Hematopoietic multipotent progenitor cell treated with erythropoietin and hydrocortisone succinate and interleukin-3 and kit ligand, for 8 days (in vitro differentiated cells): ENCODE measurements around the gene ADGRG7.
"Not testable (repeated sequence)": the region's sequence is repeated elsewhere in the genome, so short reads cannot be mapped to it uniquely, and the experiment has no call there.

ENCODE experiments used
- DNase-seq: peaks from one replicate; pipeline ENCODE4 v3.0.0-alpha.2; 2015

Gene ADGRG7

DNA sequence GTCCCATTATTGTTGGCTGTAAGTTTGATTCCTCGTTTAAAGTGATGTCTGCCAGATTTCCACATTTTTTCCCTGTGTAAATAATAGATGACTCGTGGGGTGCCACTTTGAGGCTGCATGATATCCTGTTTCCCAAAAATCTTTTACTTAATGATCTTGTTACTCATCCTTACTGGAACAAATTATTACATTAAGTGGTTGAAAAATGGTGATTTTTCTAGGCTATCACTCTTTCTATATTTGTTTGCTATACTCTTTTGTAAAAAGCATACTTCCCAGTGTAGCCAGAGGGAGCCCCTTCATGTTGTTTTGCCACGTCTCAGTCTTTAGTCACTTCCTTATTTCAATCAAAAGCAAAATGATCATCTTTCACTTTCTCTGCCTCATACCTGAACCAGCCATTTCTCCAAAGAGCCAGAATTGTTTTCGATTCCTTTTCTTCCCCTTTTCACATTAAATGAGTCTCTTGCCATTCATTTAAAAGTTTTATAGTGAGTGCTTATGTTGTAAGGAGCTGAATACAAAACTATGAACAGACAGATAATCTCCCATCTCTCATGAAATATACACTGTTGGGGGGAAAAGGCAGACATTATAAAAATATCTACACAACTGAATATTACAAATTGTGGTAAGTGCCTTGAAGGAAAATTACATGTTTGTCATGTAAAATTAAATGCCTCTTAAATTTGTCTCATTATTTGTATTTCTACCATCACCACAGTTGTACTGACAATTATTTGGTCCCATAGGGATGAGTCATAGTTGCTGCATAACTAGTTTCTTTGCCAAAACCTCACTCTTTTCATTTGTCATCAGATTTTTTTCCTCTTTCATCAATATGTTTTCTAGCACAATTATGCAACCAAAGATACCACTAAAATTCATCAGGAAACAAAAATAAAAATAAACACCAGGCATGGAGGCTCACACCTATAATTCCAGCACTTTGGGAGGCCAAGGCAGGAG, 41.5 kb downstream of the ADGRG7 start:
- no peak for DNase-seq

DNA sequence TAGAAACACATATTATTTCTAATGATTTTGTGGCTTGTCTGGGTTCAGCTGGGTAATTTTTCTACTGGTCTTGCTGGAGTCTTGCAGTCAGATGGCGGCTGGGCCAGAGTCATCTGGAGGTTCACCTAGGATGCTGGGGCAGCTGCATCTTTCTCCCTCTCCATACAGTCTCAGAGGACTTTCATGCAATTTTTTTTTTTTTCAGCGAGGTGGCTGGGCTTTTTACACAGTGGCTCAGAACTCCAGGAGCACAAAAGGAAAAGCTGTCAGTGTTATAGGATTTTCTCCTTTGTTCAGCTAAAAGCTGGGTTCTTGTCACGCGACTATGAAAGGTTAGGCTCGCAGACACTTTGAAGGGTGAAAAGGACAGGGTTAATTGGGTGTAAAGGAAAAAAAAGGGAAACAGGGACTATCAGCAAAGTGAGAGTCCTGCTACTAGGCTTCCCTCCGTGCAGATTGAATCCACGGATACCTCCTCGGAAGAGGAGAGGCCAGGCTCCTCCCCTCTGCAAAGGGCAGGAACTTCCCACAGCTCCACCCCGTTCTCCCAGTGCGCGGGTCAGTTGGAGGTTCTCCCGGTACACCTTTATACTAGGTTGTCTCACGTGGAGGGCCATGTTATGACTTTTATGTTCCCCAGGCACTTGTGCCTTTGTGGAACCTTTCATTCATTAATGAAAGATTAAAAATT, 44.3 kb downstream of the ADGRG7 start:
- DNase-seq: no peak

DNA sequence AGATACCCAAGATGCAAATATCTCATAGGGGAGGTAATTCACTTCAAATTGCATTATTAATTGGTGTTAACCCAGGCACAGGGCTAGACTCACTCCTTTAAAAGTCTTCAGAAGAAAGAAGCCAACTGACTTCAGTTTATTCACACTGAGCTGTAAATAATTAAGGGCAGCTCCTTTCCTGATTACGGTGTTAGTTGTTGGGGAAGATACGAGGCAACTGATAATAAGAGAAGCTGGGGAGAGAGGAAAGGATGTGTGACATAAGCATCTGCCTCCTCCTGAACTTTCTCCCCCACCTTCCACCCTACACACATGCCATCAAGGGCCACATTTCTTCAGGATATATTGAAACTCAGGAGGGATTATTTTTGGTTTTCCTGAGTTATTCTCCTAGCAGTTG, 47.5 kb downstream of the ADGRG7 start:
- no peak for DNase-seq

DNA sequence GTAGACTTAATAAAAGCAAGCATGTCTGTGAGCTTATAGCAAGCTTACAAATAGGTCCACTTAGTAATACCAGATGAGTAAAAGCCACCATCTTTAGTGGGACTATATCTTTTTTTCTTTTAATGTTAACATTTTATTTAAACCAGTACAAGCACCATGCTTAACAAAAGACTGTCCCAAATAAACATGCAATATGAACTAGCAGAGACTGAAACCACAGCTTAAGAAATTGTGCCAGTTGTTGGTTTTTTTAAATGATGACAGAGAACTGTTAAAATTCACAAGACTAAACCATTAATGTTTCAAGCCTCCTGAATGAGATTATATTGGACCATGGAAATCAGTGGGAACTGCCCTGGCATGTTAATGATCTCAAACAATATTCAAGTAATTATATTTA, 51.9 kb downstream of the ADGRG7 start:
- DNase-seq: not testable (repeated sequence)

DNA sequence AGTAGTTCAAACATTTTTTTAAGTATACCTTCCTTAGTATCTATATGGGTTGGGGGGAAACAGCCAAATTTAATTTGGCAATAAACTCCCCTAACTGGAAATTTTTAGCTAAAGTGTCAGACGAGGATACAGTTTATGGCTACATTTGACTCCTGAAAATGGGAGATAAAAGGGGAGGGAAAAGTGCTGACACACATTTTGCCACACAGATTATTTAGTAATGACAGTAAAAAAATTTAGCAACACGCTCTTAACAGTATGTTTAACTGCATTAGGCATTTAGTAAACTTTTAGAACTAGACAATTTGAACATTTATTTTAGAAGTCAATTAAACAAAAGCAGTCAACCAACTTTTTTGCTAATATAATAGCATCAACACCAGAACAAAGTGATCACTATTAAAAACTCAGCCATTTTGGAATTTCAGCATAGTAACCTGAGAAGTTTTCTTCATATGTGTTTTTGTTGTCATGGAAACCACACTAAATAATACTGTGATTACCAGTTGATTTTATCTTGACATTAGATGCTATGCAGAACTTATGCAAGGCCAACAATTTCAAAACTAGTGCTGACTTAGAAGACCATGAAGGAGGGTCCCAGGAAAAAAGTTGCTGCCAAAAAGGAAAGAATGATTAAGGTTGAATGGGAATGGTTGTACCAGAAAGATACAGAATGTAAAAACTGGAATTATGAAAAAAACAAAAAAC, 52.9 kb downstream of the ADGRG7 start:
- DNase-seq: no peak

DNA sequence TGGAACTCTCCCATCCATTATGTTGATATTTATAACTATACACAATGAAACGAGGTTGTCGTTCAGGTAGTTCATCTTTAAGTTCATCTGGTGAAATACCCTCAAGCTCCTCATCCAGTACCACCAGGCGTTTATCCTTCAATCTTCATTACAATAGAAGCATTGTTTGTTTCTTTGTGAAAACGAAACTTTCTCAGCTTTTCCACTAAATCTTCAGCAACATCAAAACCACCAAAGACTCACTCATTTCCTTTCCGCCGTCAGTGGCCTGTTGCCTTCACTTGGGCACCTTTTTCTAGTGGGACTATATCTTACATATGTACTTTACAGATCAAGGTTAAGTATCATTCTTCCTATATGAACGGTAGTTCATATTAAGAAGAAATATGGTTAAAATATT, 55.8 kb downstream of the ADGRG7 start:
- no peak for DNase-seq

DNA sequence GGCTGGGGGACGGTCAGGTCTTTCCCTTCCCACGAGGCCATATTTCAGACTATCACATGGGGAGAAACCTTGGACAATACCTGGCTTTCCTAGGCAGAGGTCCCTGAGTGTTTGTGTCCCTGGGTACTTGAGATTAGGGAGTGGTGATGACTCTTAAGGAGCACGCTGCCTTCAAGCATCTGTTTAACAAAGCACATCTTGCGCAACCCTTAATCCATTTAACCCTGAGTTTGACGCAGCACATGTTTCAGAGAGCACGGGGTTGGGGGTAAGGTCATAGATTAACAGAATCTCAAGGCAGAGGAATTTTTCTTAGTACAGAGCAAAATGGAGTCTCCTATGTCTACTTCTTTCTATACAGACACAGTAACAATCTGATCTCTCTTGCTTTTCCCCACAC, 57.3 kb downstream of the ADGRG7 start:
- DNase-seq: not testable (repeated sequence)

DNA sequence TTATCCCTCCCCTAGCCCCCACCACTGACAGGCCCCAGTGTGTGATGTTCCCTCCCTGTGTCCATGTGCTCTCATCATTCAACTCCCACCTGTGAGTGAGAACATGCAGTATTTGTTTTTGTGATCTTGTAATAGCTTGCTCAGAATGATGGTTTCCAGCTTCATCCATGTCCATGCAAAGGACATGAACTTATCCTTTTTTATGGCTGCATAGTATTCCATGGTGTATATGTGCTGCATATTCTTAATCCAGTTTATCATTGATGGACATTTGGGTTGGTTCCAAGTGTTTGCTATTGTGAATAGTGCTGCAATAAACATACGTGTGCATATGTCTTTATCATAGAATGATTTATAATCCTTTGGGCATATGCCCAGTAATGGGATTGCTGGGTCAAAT, 57.9 kb downstream of the ADGRG7 start:
- DNase-seq: not testable (repeated sequence)

DNA sequence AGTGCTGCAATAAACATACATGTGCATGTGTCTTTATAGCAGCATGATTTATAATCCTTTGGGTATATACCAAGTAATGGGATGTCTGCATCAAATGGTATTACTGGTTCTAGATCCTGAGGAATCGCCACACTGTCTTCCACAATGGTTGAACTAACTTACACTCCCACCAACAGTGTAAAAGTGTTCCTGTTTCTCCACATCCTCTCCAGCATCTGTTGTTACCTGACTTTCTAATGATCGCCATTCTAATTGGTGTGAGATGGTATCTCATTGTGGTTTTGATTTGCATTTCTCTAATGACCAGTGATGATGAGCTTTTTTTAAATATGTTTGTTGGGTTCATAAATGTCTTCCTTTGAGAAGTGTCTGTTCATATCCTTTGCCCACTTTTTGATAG, 61.6 kb downstream of the ADGRG7 start:
- DNase-seq: not testable (repeated sequence)

DNA sequence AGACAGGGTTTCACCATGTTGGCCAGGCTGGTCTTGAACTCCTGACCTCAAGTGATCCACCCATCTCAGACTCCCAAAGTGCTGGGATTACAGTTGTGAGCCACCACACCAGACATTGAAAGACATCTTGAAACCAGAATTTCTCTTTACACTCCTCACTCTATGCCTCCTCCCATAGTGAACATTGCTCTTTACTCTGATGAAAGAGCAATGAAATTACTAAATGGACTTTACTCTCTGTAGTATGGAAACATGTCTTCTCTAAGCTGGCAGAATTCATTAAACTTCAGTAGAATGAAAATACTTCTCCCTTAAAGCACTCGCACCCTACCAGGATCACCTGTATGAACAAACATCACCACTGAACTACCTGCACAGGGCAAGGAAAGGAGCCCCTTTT, 72.1 kb downstream of the ADGRG7 start:
- DNase-seq: no peak

DNA sequence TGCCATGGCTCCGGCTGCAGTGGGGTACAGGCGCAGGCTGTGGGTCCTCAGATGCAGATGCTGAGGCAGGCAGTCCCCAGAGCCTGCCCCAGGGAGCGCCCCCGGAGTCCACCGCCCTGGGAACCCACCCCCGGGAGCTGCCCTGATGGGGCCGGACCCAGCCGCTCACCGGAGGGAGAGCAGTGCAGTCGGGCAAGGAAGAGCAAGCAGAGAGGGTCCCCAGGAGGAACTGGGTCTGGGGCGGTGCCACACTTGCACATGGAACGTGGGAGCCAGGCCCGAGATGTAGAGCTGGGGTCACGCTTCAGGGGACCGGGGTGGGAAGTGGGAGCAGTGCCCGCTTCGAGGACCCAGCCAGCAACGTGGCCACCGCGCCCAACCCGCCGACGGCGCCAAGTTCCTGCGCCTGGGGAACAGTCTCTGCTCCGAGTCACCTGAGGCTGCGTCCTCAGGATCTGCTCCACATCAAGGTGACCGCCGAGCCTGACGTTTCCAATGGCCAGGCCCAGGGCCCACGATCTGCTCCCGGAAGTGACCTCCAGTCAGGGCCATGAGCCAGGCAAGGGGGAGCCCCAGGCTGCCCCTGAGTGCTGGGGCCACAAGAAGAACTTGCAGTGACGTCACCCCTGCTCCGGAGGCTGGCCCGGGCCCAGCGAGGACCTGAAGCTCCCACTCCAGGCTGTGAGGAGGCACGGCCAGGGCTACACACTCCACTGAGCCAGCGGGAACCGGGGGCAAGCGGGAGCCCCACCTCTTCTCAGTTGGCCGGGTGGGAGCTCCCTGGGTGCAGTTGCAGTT, 72.9 kb downstream of the ADGRG7 start:
- DNase-seq: no peak

DNA sequence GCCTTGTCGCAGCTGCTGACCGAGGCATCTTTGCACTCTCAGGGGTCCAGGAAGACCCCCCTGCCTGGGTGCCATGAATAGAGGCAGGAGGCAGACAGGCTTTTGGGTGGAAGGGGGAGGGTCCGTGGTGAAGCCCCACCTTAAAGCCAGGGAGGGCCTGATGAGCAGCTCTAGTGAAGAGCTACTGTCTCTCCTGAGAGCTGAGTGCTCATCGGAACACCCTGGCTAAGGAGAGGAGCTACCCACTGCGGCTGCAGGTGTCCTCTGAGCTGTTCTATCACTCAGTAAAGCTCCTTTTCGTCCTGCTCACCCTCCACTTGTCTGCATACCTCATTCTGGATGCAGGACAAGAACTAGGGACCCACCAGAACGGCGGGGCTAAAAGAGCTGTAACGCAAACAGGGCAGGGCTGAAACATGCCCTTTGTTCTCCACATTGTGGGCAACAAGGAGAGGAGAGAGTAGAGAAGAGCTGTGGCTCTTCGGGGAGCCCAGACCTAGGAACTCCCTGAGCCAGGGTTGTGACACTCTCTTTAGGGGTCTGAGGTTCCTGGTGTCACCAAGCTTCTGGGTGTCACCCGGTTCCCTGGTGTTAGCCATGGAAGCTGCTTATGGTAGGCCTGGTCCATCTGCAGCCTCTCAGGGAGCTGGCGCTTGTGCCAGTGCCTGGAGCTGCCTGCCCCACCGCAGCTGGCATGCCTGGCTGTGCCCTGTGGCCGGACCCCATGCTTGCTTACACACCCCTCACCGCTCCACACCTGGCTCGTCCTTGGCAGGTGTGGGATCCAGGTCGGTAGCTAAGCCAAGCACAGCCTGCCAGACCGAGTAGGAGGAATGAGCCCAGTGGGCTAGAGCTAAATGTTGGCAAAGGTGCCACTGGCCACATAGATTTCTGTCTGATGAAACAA, 73.7 kb downstream of the ADGRG7 start:
- no peak for DNase-seq

DNA sequence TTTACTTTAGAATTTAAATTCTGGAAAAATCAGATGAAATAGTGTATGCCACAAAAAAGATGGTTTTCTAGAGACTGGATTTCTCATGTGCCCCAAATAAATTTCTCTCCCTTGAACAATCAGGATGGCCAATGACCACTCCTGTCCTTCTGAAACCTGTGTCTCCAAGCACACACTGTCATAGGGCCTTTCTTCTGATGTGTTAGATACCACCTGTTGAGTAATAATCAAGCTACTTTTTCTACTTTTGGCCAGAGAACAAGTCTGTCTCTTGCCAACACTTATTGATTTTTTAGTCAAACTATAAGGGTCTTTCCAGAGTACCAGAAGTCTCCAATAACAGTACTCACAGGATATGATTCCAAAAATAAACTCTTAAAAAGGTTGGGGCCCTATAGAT, 83.8 kb downstream of the ADGRG7 start:
- no peak for DNase-seq

DNA sequence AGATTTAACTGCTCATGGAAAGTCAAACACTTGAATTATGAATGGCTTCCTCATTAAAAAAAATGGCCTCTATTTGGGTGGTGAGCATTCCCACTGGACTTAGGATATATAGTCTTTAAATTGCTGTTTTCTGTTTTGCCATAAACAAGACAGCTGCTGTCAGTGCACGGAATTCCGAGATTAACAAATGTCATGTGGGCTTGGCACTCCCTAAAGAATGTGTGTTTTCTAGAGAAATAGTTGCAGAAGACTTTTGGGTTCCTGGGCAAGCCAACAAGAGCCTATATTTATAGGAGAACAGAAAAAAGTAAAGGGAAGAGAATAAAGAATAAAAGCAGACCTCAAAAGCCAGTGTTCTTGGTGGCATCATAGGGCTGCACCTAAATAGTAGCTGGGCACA, 86.3 kb downstream of the ADGRG7 start:
- DNase-seq: no peak

DNA sequence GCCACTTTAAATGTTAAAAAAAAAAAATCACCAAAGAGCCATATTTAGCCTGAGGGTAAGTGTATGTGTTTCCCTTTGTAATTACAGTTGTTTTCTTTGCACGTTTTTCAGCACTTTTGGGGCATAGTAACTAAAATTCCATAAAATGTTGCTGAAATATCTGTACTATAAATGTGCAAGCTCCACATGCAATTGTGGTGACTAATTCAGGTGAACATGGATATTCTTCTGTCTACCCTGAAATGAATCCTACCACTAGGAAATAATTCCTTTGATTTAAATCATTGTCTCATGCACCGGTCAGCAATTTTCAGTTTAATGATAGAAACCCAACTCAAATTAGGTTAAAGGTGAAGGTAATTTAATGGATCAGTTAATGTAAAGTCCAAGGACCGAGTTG, 86.8 kb downstream of the ADGRG7 start:
- DNase-seq: no peak

DNA sequence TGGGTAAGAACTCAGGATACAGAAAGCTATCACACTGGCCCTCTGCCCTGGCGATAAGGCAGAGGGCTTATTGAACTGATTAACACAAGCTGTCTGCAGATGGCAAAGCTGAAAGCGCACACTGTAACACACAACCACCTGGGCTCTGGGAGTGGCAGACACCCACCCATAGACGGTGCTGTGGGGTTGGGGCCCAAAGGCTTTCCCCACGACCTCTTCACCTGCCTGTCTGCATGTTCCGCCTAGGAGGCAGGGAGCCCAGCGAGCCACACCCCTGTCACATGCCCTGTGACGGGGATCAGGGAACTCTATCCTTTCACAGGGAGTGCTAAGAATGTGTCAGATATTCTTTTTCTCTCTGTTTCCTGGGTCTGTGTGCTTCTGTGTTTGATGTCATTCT, 87.8 kb downstream of the ADGRG7 start:
- DNase-seq: no peak

DNA sequence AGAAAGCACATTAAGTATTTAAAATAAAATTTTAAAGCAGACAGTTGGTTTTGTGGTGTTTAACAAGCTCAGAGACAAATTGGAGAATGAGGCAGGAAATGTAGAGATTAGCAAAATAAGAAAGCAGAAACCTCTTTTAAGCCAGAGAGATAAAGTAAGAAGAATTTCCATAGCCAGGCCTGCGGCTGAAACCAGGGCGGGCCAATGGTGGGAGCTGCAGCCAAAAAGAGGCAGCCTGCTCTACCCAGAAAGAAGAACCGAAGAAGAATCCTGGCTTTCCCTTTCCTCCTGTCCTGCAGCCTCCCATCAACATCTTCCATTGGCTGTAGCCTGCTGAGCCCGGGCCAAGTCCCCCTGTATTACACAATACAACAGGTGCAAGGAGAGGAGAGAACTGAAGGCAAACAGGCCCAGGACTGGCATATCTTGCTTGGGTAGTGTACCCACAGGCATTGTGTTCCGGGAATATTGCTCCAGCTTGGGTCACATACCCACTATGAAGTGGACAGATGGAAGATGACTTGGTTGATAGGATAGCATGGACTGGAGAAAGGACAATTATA, 88.4 kb downstream of the ADGRG7 start:
- no peak for DNase-seq

DNA sequence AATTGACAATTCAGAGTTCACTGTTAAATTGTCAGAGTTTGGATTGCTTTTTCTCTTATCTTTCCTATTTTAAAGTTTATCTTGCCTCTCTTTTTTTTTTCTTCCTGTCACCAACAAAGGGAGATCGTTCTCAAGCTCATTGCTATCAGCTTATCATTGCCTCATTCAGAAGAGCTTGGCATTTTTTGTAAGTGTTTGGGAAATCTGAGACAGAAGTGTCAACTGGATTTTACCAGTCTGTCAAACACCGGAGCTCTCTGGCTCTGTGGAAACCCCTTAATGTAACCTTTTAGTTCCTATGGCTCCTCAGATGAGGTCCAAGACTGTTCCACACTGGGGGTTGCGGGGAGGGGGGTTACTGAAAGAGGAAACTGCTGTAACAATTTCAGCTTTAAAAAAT, 89.3 kb downstream of the ADGRG7 start:
- no peak for DNase-seq

DNA sequence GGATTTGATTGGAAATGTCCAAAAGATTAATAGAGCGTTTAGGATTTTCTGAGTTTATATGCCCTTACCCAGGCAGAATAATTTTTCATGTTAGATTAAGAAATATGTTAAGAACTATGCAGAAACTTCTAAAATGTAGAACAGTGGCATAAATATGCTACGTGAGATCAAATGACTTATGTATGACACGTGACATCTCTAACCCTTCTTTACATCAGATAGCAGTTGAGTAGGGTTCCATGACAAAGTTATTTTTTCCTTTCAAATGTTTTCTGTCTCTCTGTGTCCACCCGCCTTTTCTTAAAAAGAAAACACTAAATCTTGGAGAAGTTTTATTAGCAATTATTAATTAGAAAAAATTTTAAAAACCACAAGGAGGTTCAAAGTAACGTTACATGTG, 91.3 kb downstream of the ADGRG7 start:
- DNase-seq: no peak

DNA sequence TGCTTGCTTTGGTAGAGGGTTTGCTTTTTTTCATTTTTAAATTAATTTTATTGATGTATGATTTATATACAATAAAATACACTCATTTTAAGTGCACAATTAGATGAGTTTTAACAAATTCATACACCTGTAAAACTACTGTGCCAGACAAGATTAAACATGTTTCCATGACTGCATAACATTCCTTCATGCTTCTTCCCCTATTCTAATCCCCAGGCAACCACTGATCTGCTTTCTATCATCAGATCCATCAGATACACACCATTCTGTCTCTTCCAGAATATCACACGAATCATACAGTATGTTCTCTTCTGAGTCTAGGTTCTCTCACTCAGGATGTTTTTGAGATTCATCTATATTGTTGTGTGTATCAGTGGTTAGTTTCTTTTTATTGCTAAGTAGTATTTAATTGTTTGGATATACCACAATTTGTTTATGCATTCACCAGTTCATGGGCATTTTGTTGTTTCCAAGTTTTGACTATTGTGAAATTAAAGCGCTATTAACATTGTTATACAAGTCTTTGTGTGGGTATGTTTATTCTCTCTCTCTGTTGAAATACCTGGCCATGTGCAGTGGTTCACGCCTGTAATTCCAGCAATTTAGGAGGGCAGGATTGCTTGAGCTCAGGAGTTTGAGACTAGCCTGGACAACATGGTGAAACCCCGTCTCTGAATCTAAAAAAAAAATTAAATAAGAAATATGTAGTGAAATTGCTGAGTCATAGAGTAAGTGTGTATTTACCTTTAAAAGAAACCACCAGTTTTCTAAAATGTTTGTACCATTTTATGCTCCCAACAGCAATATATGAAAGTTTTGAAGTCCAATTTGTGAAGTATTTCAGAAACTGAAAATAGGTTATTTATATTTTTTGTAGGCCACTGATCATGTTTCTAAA, 92.9 kb downstream of the ADGRG7 start:
- DNase-seq: no peak
